ENCODE results near the gene ZDHHC19. TPM values are rescaled to one million over a fixed set of nuclear protein-coding genes. Genes with fewer than 3 reads are reported as not detected.
"Not testable (repeated sequence)": the region's sequence is repeated elsewhere in the genome, so short reads cannot be mapped to it uniquely, and the experiment has no call there.

The ZDHHC19 gene
- total and polyA plus RNA-seq, 2 experiments from 2014 or later, result 0.77 TPM; not detected in 1

DNA sequence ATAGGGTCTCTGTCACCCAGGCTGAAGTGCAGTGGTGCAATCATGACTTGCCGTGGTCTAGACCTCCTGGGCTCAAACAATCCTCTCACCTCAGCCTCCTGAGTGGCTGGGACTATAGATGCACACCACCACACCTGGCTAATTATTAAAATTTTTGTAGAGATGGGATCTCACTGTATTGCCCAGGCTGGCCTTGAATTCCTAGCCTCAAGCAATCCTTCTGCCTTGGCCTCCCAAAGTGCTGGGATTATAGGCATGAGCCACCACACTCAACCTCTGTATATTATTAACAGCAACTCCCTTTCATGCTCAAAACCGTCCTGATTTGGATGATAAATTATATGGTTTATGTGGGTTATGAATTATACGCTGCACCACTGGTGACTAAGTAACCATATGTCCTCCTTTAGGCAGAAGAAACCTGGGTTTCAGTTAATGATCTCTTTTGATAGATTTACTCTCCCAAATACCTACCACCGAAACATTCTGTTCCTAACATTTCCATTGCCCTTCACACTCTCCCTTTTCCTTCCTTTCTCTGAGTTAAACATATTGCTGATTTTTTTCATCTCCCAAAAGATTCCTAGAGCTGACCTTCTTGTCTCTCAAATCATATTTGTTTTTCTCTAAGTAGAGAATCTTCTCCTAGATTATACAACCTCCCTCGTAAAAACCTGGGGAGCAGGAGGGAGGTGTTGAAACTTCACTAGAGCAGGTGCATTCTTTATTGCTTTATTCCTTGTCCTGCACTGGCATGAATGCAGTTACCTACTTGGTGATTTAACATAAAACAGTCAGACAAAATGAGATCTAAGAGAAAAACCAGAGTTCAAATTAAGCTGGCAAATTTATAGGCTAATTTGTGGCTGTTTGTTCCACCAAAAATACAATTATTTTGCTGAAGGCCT, 43.4 kb upstream of the ZDHHC19 start:
- Histone ChIP-seq H3K36me3 (replicated peaks; ENCODE audit: insufficient read depth, low read depth) (no peaks in the 10 kb centered on the region), H3K4me2 (no peak overlapping the region), H3K9me2 (replicated peaks; ENCODE audit: insufficient read depth) (no peaks in the 10 kb centered on the region), H3K79me2 (peaks cover 16% of the 10 kb centered on the region), H4K20me1 (ENCODE audit: insufficient read depth, poor library complexity, severe bottlenecking) (no peaks in the 10 kb centered on the region), H3K27ac (no peak overlapping the region), H3K27me3 (no peaks in the 10 kb centered on the region), H3K9me3 (ENCODE audit: low read depth) (no peaks in the 10 kb centered on the region), H2AFZ (no peak overlapping the region), H3K4me3 (no peak overlapping the region), H3K4me1 (ENCODE audit: insufficient read depth) (no peaks in the 10 kb centered on the region)
- 81% methylated on average over 5 of the region's 5 CpGs for WGBS (ENCODE audit: low lambda C conversion rate, missing lambda C conversion rate)
- TF ChIP-seq, protein P1, sequence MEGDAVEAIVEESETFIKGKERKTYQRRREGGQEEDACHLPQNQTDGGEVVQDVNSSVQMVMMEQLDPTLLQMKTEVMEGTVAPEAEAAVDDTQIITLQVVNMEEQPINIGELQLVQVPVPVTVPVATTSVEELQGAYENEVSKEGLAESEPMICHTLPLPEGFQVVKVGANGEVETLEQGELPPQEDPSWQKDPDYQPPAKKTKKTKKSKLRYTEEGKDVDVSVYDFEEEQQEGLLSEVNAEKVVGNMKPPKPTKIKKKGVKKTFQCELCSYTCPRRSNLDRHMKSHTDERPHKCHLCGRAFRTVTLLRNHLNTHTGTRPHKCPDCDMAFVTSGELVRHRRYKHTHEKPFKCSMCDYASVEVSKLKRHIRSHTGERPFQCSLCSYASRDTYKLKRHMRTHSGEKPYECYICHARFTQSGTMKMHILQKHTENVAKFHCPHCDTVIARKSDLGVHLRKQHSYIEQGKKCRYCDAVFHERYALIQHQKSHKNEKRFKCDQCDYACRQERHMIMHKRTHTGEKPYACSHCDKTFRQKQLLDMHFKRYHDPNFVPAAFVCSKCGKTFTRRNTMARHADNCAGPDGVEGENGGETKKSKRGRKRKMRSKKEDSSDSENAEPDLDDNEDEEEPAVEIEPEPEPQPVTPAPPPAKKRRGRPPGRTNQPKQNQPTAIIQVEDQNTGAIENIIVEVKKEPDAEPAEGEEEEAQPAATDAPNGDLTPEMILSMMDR (IDR thresholded peaks at IDR 0.05; ENCODE audit: poor library complexity), result no peak
- TF ChIP-seq EZH2 (IDR thresholded peaks at IDR 0.05; ENCODE audit: borderline replicate concordance) (no peak), EZH2phosphoT487 (IDR thresholded peaks at IDR 0.05; ENCODE audit: low read depth, severe bottlenecking, unreplicated experiment) (no peak)
- no peak for DNase-seq (ENCODE audit: low spot score)

DNA sequence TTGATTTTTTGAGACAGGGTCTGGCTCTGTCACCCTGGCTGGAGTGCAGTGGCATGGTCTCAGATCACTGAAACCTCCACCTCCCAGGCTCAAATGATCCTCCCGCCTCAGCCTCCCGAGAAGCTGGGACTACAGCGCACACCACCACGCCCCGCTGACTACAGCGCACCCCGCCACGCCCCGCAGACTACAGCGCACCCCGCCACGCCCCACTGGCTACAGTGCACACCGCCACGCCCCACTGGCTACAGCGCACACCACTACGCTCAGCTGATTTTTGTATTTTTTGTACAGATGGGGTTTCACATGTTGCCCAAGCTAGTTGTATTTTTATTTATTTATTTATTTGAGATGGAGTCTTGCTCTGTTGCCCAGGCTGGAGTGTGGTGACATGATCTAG, 40.7 kb upstream of the ZDHHC19 start:
- Histone ChIP-seq H2AFZ (no peak overlapping the region), H3K9me3 (ENCODE audit: low read depth) (no peaks in the 10 kb centered on the region), H3K27me3 (no peaks in the 10 kb centered on the region), H3K27ac (no peak overlapping the region), H4K20me1 (ENCODE audit: insufficient read depth, poor library complexity, severe bottlenecking) (no peaks in the 10 kb centered on the region), H3K4me2 (no peak overlapping the region), H3K4me1 (ENCODE audit: insufficient read depth) (no peaks in the 10 kb centered on the region), H3K4me3 (no peak overlapping the region), H3K79me2 (peaks cover 13% of the 10 kb centered on the region), H3K9me2 (replicated peaks; ENCODE audit: insufficient read depth) (no peaks in the 10 kb centered on the region), H3K36me3 (replicated peaks; ENCODE audit: insufficient read depth, low read depth) (no peaks in the 10 kb centered on the region)
- no peak for TF ChIP-seq EZH2phosphoT487 (IDR thresholded peaks at IDR 0.05; ENCODE audit: low read depth, severe bottlenecking, unreplicated experiment)
- TF ChIP-seq, protein P1 (IDR thresholded peaks at IDR 0.05; ENCODE audit: poor library complexity), result no peak
- no peak for TF ChIP-seq EZH2 (IDR thresholded peaks at IDR 0.05; ENCODE audit: borderline replicate concordance)
- DNase-seq (ENCODE audit: low spot score), result no peak
- WGBS (ENCODE audit: low lambda C conversion rate, missing lambda C conversion rate), result 100% methylated on average over 12 of the region's 16 CpGs

DNA sequence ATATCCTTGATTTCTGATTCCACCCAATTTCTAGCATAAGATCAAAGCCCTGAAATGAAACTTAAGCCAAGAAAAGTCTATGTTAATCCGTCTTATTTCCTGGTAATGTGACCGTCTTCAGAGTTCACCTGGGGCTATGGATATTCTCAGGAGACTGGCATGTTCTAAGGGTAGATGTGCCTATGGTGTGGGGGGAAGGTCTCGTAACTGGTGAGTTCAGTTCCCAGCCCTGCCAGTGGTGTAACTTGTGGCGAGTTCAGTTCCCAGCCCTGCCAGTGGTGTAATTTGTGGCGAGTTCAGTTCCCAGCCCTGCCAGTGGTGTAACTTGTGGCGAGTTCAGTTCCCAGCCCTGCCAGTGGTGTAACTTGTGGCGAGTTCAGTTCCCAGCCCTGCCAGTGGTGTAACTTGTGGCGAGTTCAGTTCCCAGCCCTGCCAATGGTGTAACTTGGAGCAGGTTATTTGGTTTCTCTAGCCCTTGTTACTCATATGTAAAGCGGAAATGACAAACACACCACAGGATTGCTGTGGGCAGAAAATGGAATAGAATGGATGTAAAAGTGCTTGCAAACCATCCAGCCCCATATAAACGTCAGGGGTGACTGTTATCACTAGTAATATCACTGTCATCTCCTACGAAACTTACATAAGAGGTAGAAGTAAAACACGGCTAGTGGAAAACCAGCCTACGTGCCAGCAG, 35.6 kb upstream of the ZDHHC19 start:
- WGBS (ENCODE audit: low lambda C conversion rate, missing lambda C conversion rate), result 95% methylated on average over 13 of the region's 13 CpGs
- no peaks in the 10 kb centered on the region for H4K20me1 ChIP-seq (ENCODE audit: insufficient read depth, poor library complexity, severe bottlenecking)
- no peak overlapping the region for H3K4me3 ChIP-seq
- H3K36me3 ChIP-seq (replicated peaks; ENCODE audit: insufficient read depth, low read depth), result no peaks in the 10 kb centered on the region
- no peak for TF ChIP-seq EZH2phosphoT487 (IDR thresholded peaks at IDR 0.05; ENCODE audit: low read depth, severe bottlenecking, unreplicated experiment)
- TF ChIP-seq, protein P1 (IDR thresholded peaks at IDR 0.05; ENCODE audit: poor library complexity), result no peak
- TF ChIP-seq EZH2 (IDR thresholded peaks at IDR 0.05; ENCODE audit: borderline replicate concordance), result no peak
- no peaks in the 10 kb centered on the region for H3K9me2 ChIP-seq (replicated peaks; ENCODE audit: insufficient read depth)
- no peak overlapping the region for H3K4me2 ChIP-seq
- H2AFZ ChIP-seq, result no peak overlapping the region
- H3K27ac ChIP-seq, result no peak overlapping the region
- H3K4me1 ChIP-seq (ENCODE audit: insufficient read depth), result no peaks in the 10 kb centered on the region
- H3K27me3 ChIP-seq, result no peaks in the 10 kb centered on the region
- H3K9me3 ChIP-seq (ENCODE audit: low read depth), result no peaks in the 10 kb centered on the region
- DNase-seq (ENCODE audit: low spot score), result no peak
- peaks cover 3% of the 10 kb centered on the region for H3K79me2 ChIP-seq

DNA sequence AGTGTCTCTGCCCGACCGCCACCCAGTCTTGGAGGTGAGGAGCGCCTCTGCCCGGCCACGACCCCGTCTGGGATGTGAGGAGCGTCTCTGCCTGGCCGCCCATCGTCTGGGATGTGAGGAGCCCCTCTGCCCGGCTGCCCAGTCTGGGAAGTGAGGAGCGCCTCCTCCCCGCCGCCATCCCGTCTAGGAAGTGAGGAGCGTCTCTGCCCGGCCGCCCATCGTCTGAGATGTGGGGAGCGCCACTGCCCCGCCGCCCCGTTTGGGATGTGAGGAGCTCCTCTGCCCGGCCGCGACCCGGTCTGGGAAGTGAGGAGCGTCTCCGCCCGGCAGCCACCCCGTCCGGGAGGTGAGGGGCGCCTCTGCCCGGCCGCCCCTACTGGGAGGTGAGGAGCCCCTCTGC, 33.0 kb upstream of the ZDHHC19 start:
- H3K9me2 ChIP-seq (replicated peaks; ENCODE audit: insufficient read depth); H3K27me3 ChIP-seq; H3K4me1 ChIP-seq (ENCODE audit: insufficient read depth); DNase-seq (ENCODE audit: low spot score); H2AFZ ChIP-seq; H3K27ac ChIP-seq; H3K4me2 ChIP-seq; H3K79me2 ChIP-seq; H3K36me3 ChIP-seq (replicated peaks; ENCODE audit: insufficient read depth, low read depth); H3K9me3 ChIP-seq (ENCODE audit: low read depth); H4K20me1 ChIP-seq (ENCODE audit: insufficient read depth, poor library complexity, severe bottlenecking); H3K4me3 ChIP-seq: not testable (repeated sequence)
- 98% methylated on average over 12 of the region's 34 CpGs for WGBS (ENCODE audit: low lambda C conversion rate, missing lambda C conversion rate)
